LNCAP (cell line): Measurements from ENCODE around the gene SULF2.

Experiments used
- TF ChIP-seq, protein P1 (sequence below): fragments of 450-650 bp; IDR thresholded peaks from 2 replicates; pipeline ENCODE4 v1.5.1; 2017; ENCODE audit warnings: mild to moderate bottlenecking

Gene SULF2

DNA sequence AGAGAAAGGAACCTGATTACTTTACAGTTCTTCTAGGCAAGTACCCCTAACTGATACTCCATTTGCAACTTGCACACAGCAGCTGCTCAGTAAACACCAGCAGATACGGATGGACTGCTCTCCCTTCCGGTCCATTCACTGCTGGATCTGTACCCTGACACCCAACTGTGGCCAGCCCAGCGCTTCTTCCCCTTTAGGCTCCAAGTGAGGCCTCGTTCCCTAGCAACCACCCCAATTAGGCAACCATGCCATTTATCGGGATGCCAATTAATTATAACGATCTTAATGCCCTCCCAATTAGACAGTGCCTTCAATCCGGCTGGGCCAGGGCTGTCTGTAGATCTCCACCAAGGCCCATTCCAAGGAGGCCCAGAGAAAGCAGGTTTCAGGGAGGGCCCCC is 3.2 kb downstream of the SULF2 start:
- TF ChIP-seq, protein P1, sequence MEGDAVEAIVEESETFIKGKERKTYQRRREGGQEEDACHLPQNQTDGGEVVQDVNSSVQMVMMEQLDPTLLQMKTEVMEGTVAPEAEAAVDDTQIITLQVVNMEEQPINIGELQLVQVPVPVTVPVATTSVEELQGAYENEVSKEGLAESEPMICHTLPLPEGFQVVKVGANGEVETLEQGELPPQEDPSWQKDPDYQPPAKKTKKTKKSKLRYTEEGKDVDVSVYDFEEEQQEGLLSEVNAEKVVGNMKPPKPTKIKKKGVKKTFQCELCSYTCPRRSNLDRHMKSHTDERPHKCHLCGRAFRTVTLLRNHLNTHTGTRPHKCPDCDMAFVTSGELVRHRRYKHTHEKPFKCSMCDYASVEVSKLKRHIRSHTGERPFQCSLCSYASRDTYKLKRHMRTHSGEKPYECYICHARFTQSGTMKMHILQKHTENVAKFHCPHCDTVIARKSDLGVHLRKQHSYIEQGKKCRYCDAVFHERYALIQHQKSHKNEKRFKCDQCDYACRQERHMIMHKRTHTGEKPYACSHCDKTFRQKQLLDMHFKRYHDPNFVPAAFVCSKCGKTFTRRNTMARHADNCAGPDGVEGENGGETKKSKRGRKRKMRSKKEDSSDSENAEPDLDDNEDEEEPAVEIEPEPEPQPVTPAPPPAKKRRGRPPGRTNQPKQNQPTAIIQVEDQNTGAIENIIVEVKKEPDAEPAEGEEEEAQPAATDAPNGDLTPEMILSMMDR, result no peak

DNA sequence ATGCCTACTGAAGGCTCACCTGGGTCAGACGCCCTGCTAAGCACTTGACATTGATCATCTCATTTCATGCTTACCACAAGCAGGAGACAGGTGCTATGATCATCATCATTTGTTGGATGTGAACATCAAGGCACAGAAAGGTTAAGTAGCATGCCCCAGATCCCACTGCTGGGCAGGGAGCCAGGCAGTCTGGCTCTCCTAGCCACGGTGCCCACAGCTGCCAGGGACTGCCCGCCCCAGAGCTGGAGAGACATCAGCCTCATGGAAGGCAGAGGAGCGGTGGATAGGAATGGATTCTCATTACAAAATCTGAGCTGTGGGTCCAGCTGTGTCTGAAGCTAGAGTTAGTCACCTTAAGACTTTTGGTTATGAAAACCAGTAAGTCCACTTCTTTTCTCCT is 3.6 kb downstream of the SULF2 start:
- TF ChIP-seq, protein P1, result no peak

DNA sequence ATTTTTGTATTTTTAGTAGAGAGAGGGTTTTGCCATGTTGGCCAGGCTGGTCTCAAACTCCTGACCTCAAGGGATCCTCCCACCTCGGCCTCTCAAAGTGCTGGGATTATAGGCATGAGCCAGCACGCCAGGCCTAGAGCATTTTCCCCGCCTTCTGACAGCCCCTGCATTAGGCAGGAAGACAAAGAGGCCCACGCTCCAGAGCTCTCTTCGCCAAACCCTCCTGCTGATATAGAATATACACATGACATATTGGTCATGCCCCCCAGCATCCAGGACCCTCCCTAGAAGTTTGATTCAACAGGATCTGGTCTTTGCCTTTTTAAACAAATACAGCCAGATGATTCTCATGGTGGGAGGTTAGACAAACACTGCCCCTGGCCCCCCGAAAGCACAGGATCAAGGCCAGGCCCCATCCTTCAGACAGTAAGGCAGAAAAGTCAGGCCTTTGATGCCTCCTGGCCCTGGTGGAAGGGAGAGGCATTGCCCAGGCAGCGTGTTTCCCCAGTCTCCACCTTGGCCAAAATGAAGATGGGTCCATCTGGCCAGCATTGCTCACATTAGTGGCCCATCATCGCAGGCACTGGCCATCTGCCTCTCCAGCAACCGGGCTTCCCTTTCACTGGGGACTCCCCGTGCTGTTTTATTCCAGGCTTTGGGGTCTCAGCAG is 4.4 kb downstream of the SULF2 start:
- TF ChIP-seq, protein P1, result no peak

DNA sequence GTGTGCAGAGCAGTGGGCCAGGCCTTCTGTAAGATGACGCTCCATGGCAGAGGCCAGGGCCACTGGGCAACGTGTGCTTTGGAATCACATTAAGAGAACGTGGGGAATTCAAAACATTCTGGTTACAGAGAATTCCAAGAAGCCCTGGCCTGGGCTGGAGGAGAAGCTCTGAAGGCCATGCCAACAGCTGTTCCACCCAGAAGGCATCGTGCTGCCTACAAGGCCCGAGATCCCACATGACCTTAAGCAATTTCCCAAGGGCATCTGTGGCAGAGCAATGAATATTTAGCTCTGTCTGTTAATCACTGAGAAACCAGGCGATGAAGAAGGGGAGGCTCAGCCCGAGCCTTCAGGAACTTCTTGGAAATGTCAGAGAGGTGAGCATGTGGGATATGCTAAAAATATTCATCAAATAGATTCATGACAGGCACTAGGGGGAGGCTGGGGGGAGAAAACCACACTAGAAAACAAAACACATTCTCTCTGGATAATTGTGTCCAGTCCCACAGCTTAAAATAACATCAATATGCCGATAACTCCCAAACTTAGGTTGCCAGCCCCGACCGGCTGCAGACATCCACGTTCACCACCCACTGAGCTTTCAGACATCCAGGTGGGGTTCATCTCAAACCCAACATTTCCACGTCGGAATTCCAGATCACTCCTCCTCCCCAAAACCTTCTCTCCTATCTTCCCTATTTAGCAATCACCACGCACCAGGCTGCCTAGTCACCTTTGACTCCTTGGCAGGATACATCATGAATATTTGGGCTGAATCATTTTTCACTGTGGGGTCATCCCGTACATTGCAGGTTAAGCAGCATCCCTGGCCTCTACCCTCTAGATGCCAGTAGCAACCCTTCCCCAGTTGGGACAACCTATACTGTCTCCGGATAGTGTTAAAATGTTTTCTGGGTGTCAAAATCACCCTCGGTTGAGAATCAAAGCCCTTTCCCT is 6.6 kb downstream of the SULF2 start:
- TF ChIP-seq, protein P1, result no peak

DNA sequence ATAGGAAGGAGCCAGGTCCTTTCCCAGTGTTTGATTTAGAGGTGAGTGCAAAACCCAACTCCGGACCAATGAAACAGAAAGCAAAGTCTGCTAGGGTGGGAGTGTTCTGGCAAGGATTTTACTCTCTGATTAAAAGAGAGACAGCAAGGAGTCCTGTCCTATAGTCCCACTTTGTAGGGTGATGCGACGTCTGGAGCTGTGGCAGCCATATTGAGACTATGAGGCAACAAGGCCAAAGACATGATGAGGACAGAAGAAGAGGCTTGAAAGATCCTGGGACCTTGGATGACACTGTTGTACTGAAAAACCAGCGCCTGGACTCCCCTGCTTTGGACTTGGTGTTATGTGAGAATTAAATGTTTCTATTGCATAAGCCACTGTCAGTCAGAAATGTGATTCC is 8.1 kb downstream of the SULF2 start:
- TF ChIP-seq, protein P1, result no peak

DNA sequence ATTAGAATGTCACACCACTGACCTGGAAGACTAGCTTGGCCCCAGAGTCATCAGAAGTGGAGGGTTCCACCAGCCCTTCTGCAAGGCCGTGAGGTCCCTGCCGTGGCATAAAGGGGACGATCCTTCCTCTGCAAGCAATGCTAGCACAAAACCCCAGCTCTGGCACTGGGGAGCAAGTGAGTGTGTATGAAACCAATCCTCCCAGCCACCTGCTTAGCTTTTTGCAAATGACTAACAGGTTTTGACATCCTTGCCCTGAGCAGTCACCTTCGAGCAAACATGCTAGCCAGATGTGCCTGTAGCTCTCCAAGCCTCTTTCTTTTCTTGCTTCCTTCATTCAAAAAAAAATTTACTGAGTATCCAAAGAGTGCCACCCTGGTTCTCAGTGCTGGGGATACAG is 8.6 kb downstream of the SULF2 start:
- TF ChIP-seq, protein P1, result no peak

DNA sequence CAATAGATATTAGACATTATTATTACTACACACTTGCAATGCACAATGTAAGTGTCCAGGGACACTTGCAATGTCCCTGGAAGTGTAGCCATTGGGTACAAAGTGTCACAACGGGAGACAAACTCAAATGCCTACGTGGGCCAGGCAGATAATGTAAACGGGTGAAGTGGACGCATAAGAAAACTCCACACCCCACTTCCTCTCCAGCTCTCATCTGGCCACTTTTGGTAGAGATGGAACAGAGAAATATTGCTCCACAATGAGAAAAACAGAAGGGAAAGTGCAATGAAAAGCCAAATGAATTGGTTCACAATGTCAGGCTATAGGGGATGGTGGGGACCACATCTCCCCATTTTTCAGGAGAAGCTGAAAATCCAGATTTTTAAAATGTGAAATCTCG is 9.4 kb downstream of the SULF2 start:
- TF ChIP-seq, protein P1, result no peak
